A549 (cell line): ENCODE data around the gene GSDMA. TPM values are rescaled to one million over a fixed set of nuclear protein-coding genes. Genes with fewer than 3 reads are reported as not detected.

Source experiments
- CEBPB ChIP-seq, 2 experiments: fragments of >200 bp in 1 of 2; sonication (Bioruptor Twin) in 1 of 2; formaldehyde crosslinking in 1 of 2; IDR thresholded peaks; 2 replicates each; pipeline ENCODE4 v1.6.1; 2012 to 2016
- CHD4 ChIP-seq: fragments of 200-600 bp; sonication (generic); IDR thresholded peaks from 2 replicates; pipeline ENCODE4 v1.6.1; 2016; ENCODE audit warnings: antibody characterized with exemption, mild to moderate bottlenecking, borderline replicate concordance
- EP300 ChIP-seq, 2 experiments: fragments of >200 bp; sonication (Bioruptor Twin); formaldehyde crosslinking; IDR thresholded peaks; 2 replicates in 1 of 2; 3 replicates in 1 of 2; pipeline ENCODE4 v1.6.1; 2016 to 2017
- ESRRA ChIP-seq: fragments of 150-350 bp; IDR thresholded peaks from 2 replicates; pipeline ENCODE4 v1.6.1; 2014; ENCODE audit warnings: mild to moderate bottlenecking, low read length, borderline replicate concordance
- FOXS1 ChIP-seq: fragments of 250-450 bp; sonication (Bioruptor Pico); IDR thresholded peaks from 2 replicates; pipeline ENCODE4 v1.5.0; 2020; ENCODE audit warnings: mild to moderate bottlenecking, moderate library complexity
- HOXB5 ChIP-seq: fragments of 250-450 bp; sonication (Bioruptor Pico); IDR thresholded peaks from 2 replicates; pipeline ENCODE4 v1.5.0; 2020; ENCODE audit warnings: mild to moderate bottlenecking, moderate library complexity
- JUN ChIP-seq, 2 experiments: fragments of >200 bp; sonication (Bioruptor Twin); formaldehyde crosslinking; IDR thresholded peaks; 2 replicates in 1 of 2; 3 replicates in 1 of 2; pipeline ENCODE4 v1.6.1; 2016 to 2017
- JUNB ChIP-seq: fragments of >200 bp; sonication (Bioruptor Twin); formaldehyde crosslinking; IDR thresholded peaks from 2 replicates; pipeline ENCODE4 v1.6.1; 2016
- KDM5A ChIP-seq: fragments of 200-600 bp; sonication (generic); IDR thresholded peaks from 2 replicates; pipeline ENCODE4 v1.6.1; 2016; ENCODE audit warnings: antibody characterized with exemption, mild to moderate bottlenecking
- MAFK ChIP-seq: fragments of 450-650 bp; IDR thresholded peaks from 2 replicates; pipeline ENCODE4 v1.6.1; 2014; ENCODE audit not compliant: partially characterized antibody
- MAZ ChIP-seq: fragments of 150-350 bp; IDR thresholded peaks from 2 replicates; pipeline ENCODE4 v1.6.1; 2014; ENCODE audit warnings: antibody characterized with exemption, low read depth, low read length, borderline replicate concordance
- MYC ChIP-seq: IDR thresholded peaks from 2 replicates; pipeline ENCODE4 v1.6.1; 2012; ENCODE audit warnings: mild to moderate bottlenecking, inconsistent platforms, low read length, improper control_type of control experiment, borderline replicate concordance
- NFE2L2 ChIP-seq: fragments of 150-350 bp; conservative IDR thresholded peaks from 2 replicates; pipeline ENCODE4 v1.6.1; 2014; ENCODE audit warnings: low read length
- POLR2A ChIP-seq: IDR thresholded peaks from 2 replicates; pipeline ENCODE4 v1.6.1; 2012; ENCODE audit warnings: mild to moderate bottlenecking, low read length
- RCOR1 ChIP-seq: fragments of 150-350 bp; IDR thresholded peaks from 2 replicates; pipeline ENCODE4 v1.6.1; 2014; ENCODE audit warnings: antibody characterized with exemption, low read length, low read depth
- RFX5 ChIP-seq: fragments of 450-650 bp; IDR thresholded peaks from 2 replicates; pipeline ENCODE4 v1.7.1; 2014; ENCODE audit warnings: antibody characterized with exemption, mild to moderate bottlenecking, moderate library complexity
- RNF2 ChIP-seq: fragments of 200-600 bp; sonication (generic); IDR thresholded peaks from 2 replicates; pipeline ENCODE4 v1.6.1; 2016; ENCODE audit warnings: low read depth, mild to moderate bottlenecking, antibody characterized with exemption, moderate library complexity, borderline replicate concordance
- SREBF2 ChIP-seq: fragments of 450-650 bp; IDR thresholded peaks from 2 replicates; pipeline ENCODE4 v1.6.1; 2014; ENCODE audit warnings: mild to moderate bottlenecking, moderate library complexity
- TFCP2L1 ChIP-seq: fragments of 250-450 bp; sonication (Bioruptor Pico); IDR thresholded peaks from 2 replicates; pipeline ENCODE4 v1.5.0; 2021; ENCODE audit warnings: mild to moderate bottlenecking
- TP53 ChIP-seq: fragments of 250-450 bp; sonication (Bioruptor Pico); IDR thresholded peaks from 2 replicates; pipeline ENCODE4 v1.5.0; 2021; ENCODE audit warnings: mild to moderate bottlenecking, moderate library complexity
- ZFP36 ChIP-seq: fragments of 450-650 bp; IDR thresholded peaks from 2 replicates; pipeline ENCODE4 v1.6.1; 2014; ENCODE audit warnings: borderline replicate concordance; ENCODE audit not compliant: partially characterized antibody
- ZNF302 ChIP-seq: fragments of 250-450 bp; sonication (Bioruptor Pico); IDR thresholded peaks from 2 replicates; pipeline ENCODE4 v1.9.0; 2021; ENCODE audit warnings: inconsistent platforms, mild to moderate bottlenecking, moderate library complexity
- polyA plus RNA-seq, 4 experiments: library from polyadenylated mRNA; depleted of rRNA in 3 of 4; stranded (reverse); fragments of >200 nt; fragmentation: RNase III in 1 of 4; extraction: RNeasy Plus Mini Kit Qiagen cat#74134 plus additional on column Dnase treatment in 1 of 4; gene quantifications; 2 replicates in 3 of 4; 3 replicates in 1 of 4; pipeline ENCODE4 v1.2.3, GENCODE V29; 2011 to 2017
- TF ChIP-seq, protein P1 (sequence below): IDR thresholded peaks from 2 replicates; pipeline ENCODE4 v1.6.1; 2012
- TF ChIP-seq, protein P2 (sequence below): fragments of 150-350 bp; IDR thresholded peaks from 2 replicates; pipeline ENCODE4 v1.6.1; 2014; ENCODE audit warnings: low read depth, mild to moderate bottlenecking, low read length
- TF ChIP-seq, protein P3 (sequence below): fragments of >200 bp; sonication (Bioruptor Twin); formaldehyde crosslinking; IDR thresholded peaks from 2 replicates; pipeline ENCODE4 v1.6.1; 2016
- TF ChIP-seq, protein P4 (sequence below): fragments of >200 bp; sonication (Bioruptor Twin); formaldehyde crosslinking; IDR thresholded peaks from 3 replicates; pipeline ENCODE4 v1.5.1; 2016
- TF ChIP-seq, protein P5 (sequence below): fragments of 450-650 bp; IDR thresholded peaks from 2 replicates; pipeline ENCODE4 v1.6.1; 2014; ENCODE audit warnings: antibody characterized with exemption

The GSDMA gene
- polyA plus RNA-seq, 2 of the 4 experiments (the other 2 are of a cell fraction): not detected

DNA sequence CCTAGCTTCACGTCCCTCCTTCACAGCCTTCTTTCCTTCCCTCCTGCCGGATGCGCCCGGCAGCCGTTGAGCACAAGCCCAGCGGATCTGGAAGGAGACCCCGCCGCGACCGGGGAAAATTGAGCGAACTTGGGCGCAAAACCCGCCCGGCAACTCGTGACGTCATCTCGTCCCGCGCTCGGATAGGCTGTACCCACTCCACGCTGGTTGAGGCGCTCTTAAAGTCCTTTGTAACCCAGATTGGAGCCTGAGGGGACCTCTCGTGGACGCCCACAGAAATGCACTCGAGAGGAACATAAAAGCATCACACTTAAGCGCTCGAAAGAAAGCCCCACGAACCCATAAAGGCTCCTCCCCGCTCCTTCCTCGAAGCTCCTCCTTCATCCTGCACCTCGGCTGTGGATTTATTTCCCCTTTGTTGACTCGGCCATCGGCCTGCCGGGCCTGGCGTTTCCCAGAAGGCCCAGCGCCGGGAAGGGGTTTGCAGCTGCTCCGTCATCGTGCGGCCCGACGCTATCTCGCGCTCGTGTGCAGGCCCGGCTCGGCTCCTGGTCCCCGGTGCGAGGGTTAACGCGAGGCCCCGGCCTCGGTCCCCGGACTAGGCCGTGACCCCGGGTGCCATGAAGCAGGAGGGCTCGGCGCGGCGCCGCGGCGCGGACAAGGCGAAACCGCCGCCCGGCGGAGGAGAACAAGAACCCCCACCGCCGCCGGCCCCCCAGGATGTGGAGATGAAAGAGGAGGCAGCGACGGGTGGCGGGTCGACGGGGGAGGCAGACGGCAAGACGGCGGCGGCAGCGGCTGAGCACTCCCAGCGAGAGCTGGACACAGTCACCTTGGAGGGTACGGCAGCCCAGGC lies 17.8 kb downstream of the GSDMA start, which contains the start of gene PSMD3 (continued):
- peak; percentile 89 to 99 for TF ChIP-seq JUN (IDR thresholded peaks at IDR 0.05)
- no peak for TF ChIP-seq TFCP2L1
- TF ChIP-seq POLR2A: peak; percentile 87
- TF ChIP-seq, protein P1, sequence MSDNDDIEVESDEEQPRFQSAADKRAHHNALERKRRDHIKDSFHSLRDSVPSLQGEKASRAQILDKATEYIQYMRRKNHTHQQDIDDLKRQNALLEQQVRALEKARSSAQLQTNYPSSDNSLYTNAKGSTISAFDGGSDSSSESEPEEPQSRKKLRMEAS: peak; percentile 98
- peak; percentile 49 for TF ChIP-seq MAFK
- TF ChIP-seq TP53 (CRISPR knock-in tag): 0 out of 2 replicates have a peak, but pooled peaks have one; percentile 67
- TF ChIP-seq HOXB5: peak; percentile 93
- no peak for TF ChIP-seq RNF2
- peak; percentile 84; the same call in 1 of the 2 replicates for TF ChIP-seq MYC
- TF ChIP-seq, protein P2, sequence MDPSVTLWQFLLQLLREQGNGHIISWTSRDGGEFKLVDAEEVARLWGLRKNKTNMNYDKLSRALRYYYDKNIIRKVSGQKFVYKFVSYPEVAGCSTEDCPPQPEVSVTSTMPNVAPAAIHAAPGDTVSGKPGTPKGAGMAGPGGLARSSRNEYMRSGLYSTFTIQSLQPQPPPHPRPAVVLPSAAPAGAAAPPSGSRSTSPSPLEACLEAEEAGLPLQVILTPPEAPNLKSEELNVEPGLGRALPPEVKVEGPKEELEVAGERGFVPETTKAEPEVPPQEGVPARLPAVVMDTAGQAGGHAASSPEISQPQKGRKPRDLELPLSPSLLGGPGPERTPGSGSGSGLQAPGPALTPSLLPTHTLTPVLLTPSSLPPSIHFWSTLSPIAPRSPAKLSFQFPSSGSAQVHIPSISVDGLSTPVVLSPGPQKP: no peak
- no peak for TF ChIP-seq ZNF302
- no peak for TF ChIP-seq JUNB
- no peak for TF ChIP-seq CEBPB (IDR thresholded peaks at IDR 0.05)
- TF ChIP-seq SREBF2: no peak
- TF ChIP-seq, protein P3, sequence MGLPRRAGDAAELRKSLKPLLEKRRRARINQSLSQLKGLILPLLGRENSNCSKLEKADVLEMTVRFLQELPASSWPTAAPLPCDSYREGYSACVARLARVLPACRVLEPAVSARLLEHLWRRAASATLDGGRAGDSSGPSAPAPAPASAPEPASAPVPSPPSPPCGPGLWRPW: no peak
- peak; percentile 84; the same call in 1 of the 2 replicates for TF ChIP-seq MAZ
- no peak for TF ChIP-seq CHD4
- TF ChIP-seq RCOR1: no peak
- TF ChIP-seq NFE2L2: no peak
- peak; percentile 100 for TF ChIP-seq RFX5
- TF ChIP-seq KDM5A: peak; percentile 84
- TF ChIP-seq ZFP36: no peak
- TF ChIP-seq EP300 (IDR thresholded peaks at IDR 0.05): no peak
- 0 out of 2 replicates have a peak, but pooled peaks have one; percentile 33 for TF ChIP-seq ESRRA
- TF ChIP-seq, protein P4, sequence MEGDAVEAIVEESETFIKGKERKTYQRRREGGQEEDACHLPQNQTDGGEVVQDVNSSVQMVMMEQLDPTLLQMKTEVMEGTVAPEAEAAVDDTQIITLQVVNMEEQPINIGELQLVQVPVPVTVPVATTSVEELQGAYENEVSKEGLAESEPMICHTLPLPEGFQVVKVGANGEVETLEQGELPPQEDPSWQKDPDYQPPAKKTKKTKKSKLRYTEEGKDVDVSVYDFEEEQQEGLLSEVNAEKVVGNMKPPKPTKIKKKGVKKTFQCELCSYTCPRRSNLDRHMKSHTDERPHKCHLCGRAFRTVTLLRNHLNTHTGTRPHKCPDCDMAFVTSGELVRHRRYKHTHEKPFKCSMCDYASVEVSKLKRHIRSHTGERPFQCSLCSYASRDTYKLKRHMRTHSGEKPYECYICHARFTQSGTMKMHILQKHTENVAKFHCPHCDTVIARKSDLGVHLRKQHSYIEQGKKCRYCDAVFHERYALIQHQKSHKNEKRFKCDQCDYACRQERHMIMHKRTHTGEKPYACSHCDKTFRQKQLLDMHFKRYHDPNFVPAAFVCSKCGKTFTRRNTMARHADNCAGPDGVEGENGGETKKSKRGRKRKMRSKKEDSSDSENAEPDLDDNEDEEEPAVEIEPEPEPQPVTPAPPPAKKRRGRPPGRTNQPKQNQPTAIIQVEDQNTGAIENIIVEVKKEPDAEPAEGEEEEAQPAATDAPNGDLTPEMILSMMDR: peak; percentile 79
- TF ChIP-seq FOXS1 (CRISPR knock-in tag): 0 out of 2 replicates have a peak, but pooled peaks have one; percentile 68
- TF ChIP-seq, protein P5, sequence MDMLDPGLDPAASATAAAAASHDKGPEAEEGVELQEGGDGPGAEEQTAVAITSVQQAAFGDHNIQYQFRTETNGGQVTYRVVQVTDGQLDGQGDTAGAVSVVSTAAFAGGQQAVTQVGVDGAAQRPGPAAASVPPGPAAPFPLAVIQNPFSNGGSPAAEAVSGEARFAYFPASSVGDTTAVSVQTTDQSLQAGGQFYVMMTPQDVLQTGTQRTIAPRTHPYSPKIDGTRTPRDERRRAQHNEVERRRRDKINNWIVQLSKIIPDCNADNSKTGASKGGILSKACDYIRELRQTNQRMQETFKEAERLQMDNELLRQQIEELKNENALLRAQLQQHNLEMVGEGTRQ: no peak
